Iris pigment epithelial cell (primary cell): Measurements from ENCODE around the gene TARBP2.
A peak's percentile ranks its signal among the peaks of the same experiment; 100 is the strongest.

Source experiments
- DNase-seq: peaks from one replicate; pipeline ENCODE4 v3.0.0-alpha.2; 2011; ENCODE audit warnings: low read depth

Gene TARBP2

GRCh38 chr12:53496752-53497032 lies 4.4 kb upstream of the TARBP2 start:
- no peak for DNase-seq

GRCh38 chr12:53497461-53497860 lies 3.6 kb upstream of the TARBP2 start:
- no peak for DNase-seq

GRCh38 chr12:53498235-53498630 lies 2.9 kb upstream of the TARBP2 start:
- DNase-seq, result no peak

- DNase-seq, result peak; percentile 67
Measured at GRCh38 chr12:53499266-53500141, 1.6 kb upstream of the TARBP2 start, which contains the start of gene MAP3K12. Gene MAP3K12, minus strand, starts transcription at chr12:53499458. Its CDS starts 12,067 bp downstream, at chr12:53487391.

- peak; percentile 91 for DNase-seq
Measured at GRCh38 chr12:53500142-53500775, 824 bp upstream of the TARBP2 start.

GRCh38 chr12:53501615-53502181 lies 615 bp downstream of the TARBP2 start:
- DNase-seq, result no peak

GRCh38 chr12:53502331-53502730 lies 1.2 kb downstream of the TARBP2 start:
- DNase-seq, result no peak

- DNase-seq, result no peak
Measured at GRCh38 chr12:53502983-53503728, 2.1 kb downstream of the TARBP2 start.

GRCh38 chr12:53504004-53504920 lies 3.2 kb downstream of the TARBP2 start:
- DNase-seq, result no peak

GRCh38 chr12:53505086-53505485 lies 4.0 kb downstream of the TARBP2 start:
- no peak for DNase-seq

- DNase-seq, result no peak
Measured at GRCh38 chr12:53505555-53506449, 4.7 kb downstream of the TARBP2 start.

GRCh38 chr12:53506450-53506785 lies 5.3 kb downstream of the TARBP2 start:
- DNase-seq, result no peak

- DNase-seq, result no peak
Measured at GRCh38 chr12:53506881-53507602, 6.0 kb downstream of the TARBP2 start, which contains the start of gene NPFF. Gene NPFF, minus strand, starts transcription at chr12:53507484. Its CDS starts 10 bp downstream, at chr12:53507474.

GRCh38 chr12:53507603-53507885 lies 6.5 kb downstream of the TARBP2 start:
- DNase-seq, result no peak

- peak; percentile 64 for DNase-seq
Measured at GRCh38 chr12:53508534-53509170, 7.6 kb downstream of the TARBP2 start.

- no peak for DNase-seq
Measured at GRCh38 chr12:53510181-53510812, 9.2 kb downstream of the TARBP2 start.

GRCh38 chr12:53513712-53514410 lies 12.8 kb downstream of the TARBP2 start:
- DNase-seq, result no peak

- no peak for DNase-seq
Measured at GRCh38 chr12:53514628-53515290, 13.7 kb downstream of the TARBP2 start.
